Measurements from ENCODE around the gene TFF1. TPM values are rescaled to one million over a fixed set of nuclear protein-coding genes. Genes with fewer than 3 reads are reported as not detected.

TFF1 gene
- polyA plus RNA-seq, 2 donors: 0.42 to 9.7 TPM

- WGBS, 2 donors: 92 to 93% methylated on average over 15 of the region's 15 CpGs
- no peaks in the 10 kb centered on the region for H3K36me3 ChIP-seq (ENCODE audit: control insufficient read depth in 2 of 2, insufficient read depth in 2 of 2, low read length in 1 of 2)
- H3K4me1 ChIP-seq (ENCODE audit: control insufficient read depth in 2 of 2, insufficient read depth in 2 of 2, low read length in 1 of 2): peaks cover 6 to 8% of the 10 kb centered on the region in 2 donors
Observed at GRCh38 chr21:42341776-42342542, 24.4 kb downstream of the TFF1 start.

GRCh38 chr21:42340187-42341050 lies 25.9 kb downstream of the TFF1 start:
- Histone ChIP-seq H3K27ac (ENCODE audit: low read depth in 2 of 2, low read length in 1 of 2) (no peak overlapping the region), H3K9me3 (ENCODE audit: control insufficient read depth in 2 of 2, insufficient read depth in 1 of 2, low read depth in 1 of 2, low read length in 1 of 2) (no peaks in the 10 kb centered on the region), H3K4me1 (ENCODE audit: control insufficient read depth in 2 of 2, insufficient read depth in 2 of 2, low read length in 1 of 2) (peaks cover 6 to 8% of the 10 kb centered on the region in 2 donors), H3K4me3 (ENCODE audit: low read depth in 1 of 2, low read length in 2 of 2) (no peak overlapping the region), H3K27me3 (ENCODE audit: control insufficient read depth in 1 of 2, insufficient read depth in 2 of 2, low read length in 2 of 2) (no peaks in the 10 kb centered on the region), H3K36me3 (ENCODE audit: control insufficient read depth in 2 of 2, insufficient read depth in 2 of 2, low read length in 1 of 2) (no peaks in the 10 kb centered on the region)
- 60 to 69% methylated on average over 24 of the region's 24 CpGs for WGBS, 2 donors

More at GRCh38 chr21:42341776-42342542, 24.4 kb downstream of the TFF1 start:
- Histone ChIP-seq H3K27me3 (ENCODE audit: control insufficient read depth in 1 of 2, insufficient read depth in 2 of 2, low read length in 2 of 2) (no peaks in the 10 kb centered on the region), H3K4me3 (ENCODE audit: low read depth in 1 of 2, low read length in 2 of 2) (no peak overlapping the region), H3K9me3 (ENCODE audit: control insufficient read depth in 2 of 2, insufficient read depth in 1 of 2, low read depth in 1 of 2, low read length in 1 of 2) (no peaks in the 10 kb centered on the region), H3K27ac (ENCODE audit: low read depth in 2 of 2, low read length in 1 of 2) (no peak overlapping the region)

GRCh38 chr21:42338729-42339715 lies 27.3 kb downstream of the TFF1 start:
- Histone ChIP-seq H3K36me3 (ENCODE audit: control insufficient read depth in 2 of 2, insufficient read depth in 2 of 2, low read length in 1 of 2) (no peaks in the 10 kb centered on the region), H3K9me3 (ENCODE audit: control insufficient read depth in 2 of 2, insufficient read depth in 1 of 2, low read depth in 1 of 2, low read length in 1 of 2) (no peaks in the 10 kb centered on the region), H3K4me3 (ENCODE audit: low read depth in 1 of 2, low read length in 2 of 2) (no peak overlapping the region), H3K27me3 (ENCODE audit: control insufficient read depth in 1 of 2, insufficient read depth in 2 of 2, low read length in 2 of 2) (no peaks in the 10 kb centered on the region), H3K4me1 (ENCODE audit: control insufficient read depth in 2 of 2, insufficient read depth in 2 of 2, low read length in 1 of 2) (peaks cover 6 to 8% of the 10 kb centered on the region in 2 donors), H3K27ac (ENCODE audit: low read depth in 2 of 2, low read length in 1 of 2) (no peak overlapping the region)
- WGBS, 2 donors: 85 to 89% methylated on average over 17 of the region's 17 CpGs

DNA sequence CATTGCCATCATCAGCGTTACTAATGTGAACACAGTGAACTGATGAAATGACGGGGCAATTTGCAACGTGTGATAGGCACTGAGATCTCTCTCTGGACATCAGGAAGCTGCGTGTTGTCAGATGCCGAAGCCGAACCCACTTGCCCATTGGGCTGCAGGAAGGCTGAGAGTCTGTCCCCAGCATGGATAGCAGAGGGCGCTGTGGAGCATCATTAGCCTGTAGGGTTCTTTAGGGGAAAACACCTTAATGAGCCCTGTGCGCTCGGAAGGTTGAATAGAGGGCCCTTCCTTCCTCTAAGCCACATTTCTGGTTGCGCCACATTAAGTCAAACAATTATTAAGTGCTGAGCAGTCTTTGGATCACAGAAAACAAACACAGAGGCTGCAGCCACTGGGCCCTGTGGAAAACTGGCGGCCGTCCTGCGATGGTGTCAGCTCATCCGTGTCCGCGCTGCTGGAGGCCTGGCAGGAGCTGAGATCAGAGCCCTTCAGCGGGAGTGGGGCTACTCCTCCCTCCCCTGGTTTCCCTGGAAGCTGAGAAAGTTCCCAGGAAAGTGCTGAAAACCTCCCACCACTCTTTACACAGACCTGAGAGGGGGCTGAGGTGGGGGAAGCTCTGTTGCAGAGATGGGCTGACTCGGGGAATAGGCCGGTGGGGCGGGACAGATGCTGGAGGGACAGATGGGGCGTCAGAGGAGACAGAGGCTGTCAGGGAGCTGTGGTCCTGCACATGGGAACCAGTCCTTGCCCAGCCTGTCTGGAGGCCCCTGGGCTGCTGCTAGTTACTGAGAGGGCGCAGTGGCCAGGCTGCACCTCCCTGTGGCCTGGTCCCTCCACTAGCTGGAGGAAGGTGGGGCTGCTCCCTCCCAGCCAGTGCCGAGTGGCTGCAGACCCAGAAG lies 28.3 kb downstream of the TFF1 start:
- H3K36me3 ChIP-seq (ENCODE audit: control insufficient read depth in 2 of 2, insufficient read depth in 2 of 2, low read length in 1 of 2): no peaks in the 10 kb centered on the region
- H3K27me3 ChIP-seq (ENCODE audit: control insufficient read depth in 1 of 2, insufficient read depth in 2 of 2, low read length in 2 of 2): no peaks in the 10 kb centered on the region
- H3K4me1 ChIP-seq (ENCODE audit: control insufficient read depth in 2 of 2, insufficient read depth in 2 of 2, low read length in 1 of 2): peaks cover 6 to 8% of the 10 kb centered on the region in 2 donors
- peak overlapping the region; percentile 35 to 50 for H3K27ac ChIP-seq (ENCODE audit: low read depth in 2 of 2, low read length in 1 of 2)
- no peak overlapping the region for H3K4me3 ChIP-seq (ENCODE audit: low read depth in 1 of 2, low read length in 2 of 2)
- no peaks in the 10 kb centered on the region for H3K9me3 ChIP-seq (ENCODE audit: control insufficient read depth in 2 of 2, insufficient read depth in 1 of 2, low read depth in 1 of 2, low read length in 1 of 2)
- WGBS, 2 donors: 29 to 40% methylated on average over 23 of the region's 23 CpGs

DNA sequence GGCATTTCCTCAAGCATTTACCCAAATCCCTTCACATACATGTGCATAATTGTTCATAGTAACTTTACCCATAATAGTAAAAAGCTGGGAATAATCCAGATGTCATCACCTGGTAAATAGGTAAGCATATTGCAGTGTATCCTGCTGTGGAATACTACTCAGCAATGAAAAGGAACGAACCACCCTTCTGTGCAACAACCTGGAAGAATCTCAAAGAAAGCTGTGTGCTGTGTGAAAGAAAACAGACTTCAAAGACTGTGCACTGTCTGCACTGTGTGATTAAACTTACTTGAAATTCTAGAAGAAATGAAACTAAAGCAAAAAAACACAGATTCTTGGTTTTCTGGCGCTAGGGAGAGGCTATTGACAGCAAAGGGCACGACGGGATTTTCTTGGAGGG lies 29.1 kb downstream of the TFF1 start:
- 68 to 70% methylated on average over 4 of the region's 4 CpGs for WGBS, 2 donors
- Histone ChIP-seq H3K4me3 (ENCODE audit: low read depth in 1 of 2, low read length in 2 of 2) (no peak overlapping the region), H3K27ac (ENCODE audit: low read depth in 2 of 2, low read length in 1 of 2) (no peak overlapping the region), H3K36me3 (ENCODE audit: control insufficient read depth in 2 of 2, insufficient read depth in 2 of 2, low read length in 1 of 2) (no peaks in the 10 kb centered on the region), H3K4me1 (ENCODE audit: control insufficient read depth in 2 of 2, insufficient read depth in 2 of 2, low read length in 1 of 2) (peaks cover 6 to 8% of the 10 kb centered on the region in 2 donors), H3K27me3 (ENCODE audit: control insufficient read depth in 1 of 2, insufficient read depth in 2 of 2, low read length in 2 of 2) (no peaks in the 10 kb centered on the region), H3K9me3 (ENCODE audit: control insufficient read depth in 2 of 2, insufficient read depth in 1 of 2, low read depth in 1 of 2, low read length in 1 of 2) (no peaks in the 10 kb centered on the region)

DNA sequence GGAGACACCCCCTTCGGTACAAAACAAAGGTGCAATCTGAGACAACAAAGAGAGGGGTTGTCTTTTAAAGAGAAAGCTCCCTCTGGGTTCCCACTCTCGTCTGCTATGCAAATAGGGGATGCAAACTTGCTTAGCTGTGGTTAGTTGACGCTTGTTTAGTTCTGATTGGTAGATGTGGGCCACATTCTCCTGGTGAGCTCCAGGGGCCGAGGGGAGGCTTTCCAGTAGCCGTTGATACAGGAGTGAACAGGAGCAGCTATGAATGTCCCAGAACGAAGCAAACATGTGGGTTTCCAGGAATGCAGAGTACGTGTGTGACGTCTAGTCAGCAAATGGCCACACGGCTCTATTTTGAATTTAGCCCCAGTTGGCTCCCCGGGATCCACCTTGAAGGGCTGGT lies 30.3 kb downstream of the TFF1 start:
- Histone ChIP-seq H3K4me1 (ENCODE audit: control insufficient read depth in 2 of 2, insufficient read depth in 2 of 2, low read length in 1 of 2) (peaks cover 6 to 8% of the 10 kb centered on the region in 2 donors), H3K27ac (ENCODE audit: low read depth in 2 of 2, low read length in 1 of 2) (no peak overlapping the region), H3K27me3 (ENCODE audit: control insufficient read depth in 1 of 2, insufficient read depth in 2 of 2, low read length in 2 of 2) (no peaks in the 10 kb centered on the region), H3K36me3 (ENCODE audit: control insufficient read depth in 2 of 2, insufficient read depth in 2 of 2, low read length in 1 of 2) (no peaks in the 10 kb centered on the region), H3K9me3 (ENCODE audit: control insufficient read depth in 2 of 2, insufficient read depth in 1 of 2, low read depth in 1 of 2, low read length in 1 of 2) (peaks cover 0 to 2% of the 10 kb centered on the region in 2 donors), H3K4me3 (ENCODE audit: low read depth in 1 of 2, low read length in 2 of 2) (no peak overlapping the region)
- 51 to 52% methylated on average over 10 of the region's 10 CpGs for WGBS, 2 donors

GRCh38 chr21:42332557-42333317 lies 33.6 kb downstream of the TFF1 start:
- Histone ChIP-seq H3K27me3 (ENCODE audit: control insufficient read depth in 1 of 2, insufficient read depth in 2 of 2, low read length in 2 of 2) (no peaks in the 10 kb centered on the region), H3K4me3 (ENCODE audit: low read depth in 1 of 2, low read length in 2 of 2) (no peak overlapping the region), H3K36me3 (ENCODE audit: control insufficient read depth in 2 of 2, insufficient read depth in 2 of 2, low read length in 1 of 2) (no peaks in the 10 kb centered on the region), H3K27ac (ENCODE audit: low read depth in 2 of 2, low read length in 1 of 2) (no peak overlapping the region), H3K4me1 (ENCODE audit: control insufficient read depth in 2 of 2, insufficient read depth in 2 of 2, low read length in 1 of 2) (no peaks in the 10 kb centered on the region), H3K9me3 (ENCODE audit: control insufficient read depth in 2 of 2, insufficient read depth in 1 of 2, low read depth in 1 of 2, low read length in 1 of 2) (peaks cover 0 to 2% of the 10 kb centered on the region in 2 donors)
- WGBS, 2 donors: 73 to 84% methylated on average over 5 of the region's 5 CpGs

DNA sequence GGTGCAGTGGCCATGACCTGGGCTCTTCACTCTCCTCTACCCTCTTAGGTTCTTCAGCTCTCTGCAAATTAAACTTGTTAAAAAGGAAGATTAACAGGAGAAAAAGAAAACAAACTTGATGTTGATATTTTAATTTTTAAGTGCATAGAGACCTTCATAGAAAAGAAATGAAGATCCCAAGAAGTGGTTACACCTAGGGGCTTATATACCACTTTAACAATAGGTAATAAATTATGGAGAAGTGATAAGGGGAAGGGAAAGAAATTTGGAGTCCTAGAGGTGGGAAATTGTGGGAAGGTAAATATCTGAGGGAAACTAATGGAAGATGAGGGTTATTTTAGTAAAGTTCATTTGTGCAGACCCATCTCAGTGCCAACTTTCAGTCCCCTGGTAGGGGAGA lies 34.7 kb downstream of the TFF1 start:
- no peaks in the 10 kb centered on the region for H3K4me1 ChIP-seq (ENCODE audit: control insufficient read depth in 2 of 2, insufficient read depth in 2 of 2, low read length in 1 of 2)
- no peaks in the 10 kb centered on the region for H3K36me3 ChIP-seq (ENCODE audit: control insufficient read depth in 2 of 2, insufficient read depth in 2 of 2, low read length in 1 of 2)
- H3K27ac ChIP-seq (ENCODE audit: low read depth in 2 of 2, low read length in 1 of 2): no peak overlapping the region
- H3K4me3 ChIP-seq (ENCODE audit: low read depth in 1 of 2, low read length in 2 of 2): no peak overlapping the region
- H3K9me3 ChIP-seq (ENCODE audit: control insufficient read depth in 2 of 2, insufficient read depth in 1 of 2, low read depth in 1 of 2, low read length in 1 of 2): peaks cover 0 to 2% of the 10 kb centered on the region in 2 donors
- no peaks in the 10 kb centered on the region for H3K27me3 ChIP-seq (ENCODE audit: control insufficient read depth in 1 of 2, insufficient read depth in 2 of 2, low read length in 2 of 2)

Data from esophagus (tissue), 2 donors.